Neuronal stem cell (in vitro differentiated cells): ENCODE data around the gene DCUN1D4.

Experiments
- DNase-seq: peaks from one replicate; pipeline ENCODE4 v3.0.0-alpha.2; 2013; ENCODE audit warnings: low spot score
- H2AFZ ChIP-seq: one replicate; pipeline ENCODE4 v1.6.1; 2013; ENCODE audit warnings: mild to moderate bottlenecking, low read length, inconsistent platforms
- H2AK5ac ChIP-seq: 2 replicates; pipeline ENCODE4 v1.6.1; 2013; ENCODE audit warnings: low read depth, mild to moderate bottlenecking, inconsistent platforms, low read length, moderate library complexity, mixed read lengths
- H2BK120ac ChIP-seq: 2 replicates; pipeline ENCODE4 v1.6.1; 2013; ENCODE audit warnings: low read depth, mild to moderate bottlenecking, inconsistent platforms, low read length, moderate library complexity, mixed read lengths
- H2BK12ac ChIP-seq: one replicate; pipeline ENCODE4 v1.6.1; 2013; ENCODE audit warnings: low read length, inconsistent platforms
- H2BK15ac ChIP-seq: 2 replicates; pipeline ENCODE4 v1.6.1; 2013; ENCODE audit warnings: mild to moderate bottlenecking, low read length, inconsistent platforms, mixed read lengths
- H2BK5ac ChIP-seq: one replicate; pipeline ENCODE4 v1.6.1; 2013; ENCODE audit warnings: inconsistent platforms, mild to moderate bottlenecking, low read length, moderate library complexity
- H3K14ac ChIP-seq: one replicate; pipeline ENCODE4 v1.6.1; 2013; ENCODE audit warnings: low read length, inconsistent platforms
- H3K18ac ChIP-seq: 2 replicates; pipeline ENCODE4 v1.6.1; 2013; ENCODE audit warnings: low read length, inconsistent platforms
- H3K23ac ChIP-seq: 2 replicates; pipeline ENCODE4 v1.6.1; 2013; ENCODE audit warnings: low read depth, mild to moderate bottlenecking, mixed read lengths, low read length, inconsistent platforms; ENCODE audit not compliant: poor library complexity
- H3K27ac ChIP-seq: replicated peaks from 3 replicates; pipeline ENCODE4 v1.5.1; 2013; ENCODE audit warnings: low read length, inconsistent platforms
- H3K27me3 ChIP-seq, 3 experiments: 2 replicates each; pipeline ENCODE4 v1.6.1; 2013; ENCODE audit warnings: low read length in 3 of 3, mild to moderate bottlenecking in 2 of 3, inconsistent platforms in 1 of 3, low read depth in 1 of 3, mixed read lengths in 1 of 3, moderate library complexity in 1 of 3; ENCODE audit not compliant: control insufficient read depth in 3 of 3, insufficient read depth in 3 of 3
- H3K36me3 ChIP-seq, 2 donors: replicated peaks in 1 of 2; 2 replicates each; pipeline ENCODE4 v1.6.1; 2013; ENCODE audit warnings: low read length in 2 of 2; ENCODE audit not compliant: control insufficient read depth in 2 of 2, insufficient read depth in 2 of 2
- H3K4ac ChIP-seq: 2 replicates; pipeline ENCODE4 v1.6.1; 2013; ENCODE audit warnings: inconsistent platforms, mild to moderate bottlenecking, low read length, moderate library complexity
- H3K4me1 ChIP-seq, 2 donors: 1 replicate in 1 of 2; 2 replicates in 1 of 2; pipeline ENCODE4 v1.6.1; 2013; ENCODE audit warnings: low read length in 2 of 2, low read depth in 1 of 2; ENCODE audit not compliant: control insufficient read depth in 2 of 2, insufficient read depth in 1 of 2
- H3K4me2 ChIP-seq: one replicate; pipeline ENCODE4 v1.6.1; 2013; ENCODE audit warnings: mild to moderate bottlenecking, low read length, inconsistent platforms; ENCODE audit not compliant: insufficient read depth, poor library complexity, severe bottlenecking
- H3K4me3 ChIP-seq, 2 donors: 2 replicates each; pipeline ENCODE4 v1.5.1; 2013; ENCODE audit warnings: low read length in 2 of 2, mild to moderate bottlenecking in 2 of 2, inconsistent platforms in 1 of 2, moderate library complexity in 1 of 2
- H3K79me1 ChIP-seq: one replicate; pipeline ENCODE4 v1.6.1; 2013; ENCODE audit warnings: low read depth, mild to moderate bottlenecking, inconsistent platforms, low read length, moderate library complexity
- H3K9ac ChIP-seq: one replicate; pipeline ENCODE4 v1.6.1; 2013; ENCODE audit warnings: mild to moderate bottlenecking, low read depth, low read length, inconsistent platforms; ENCODE audit not compliant: poor library complexity
- H3K9me3 ChIP-seq, 2 donors: replicated peaks in 1 of 2; 2 replicates each; pipeline versions ENCODE3 to v1.6.1; 2013; ENCODE audit warnings: low read length in 2 of 2, mild to moderate bottlenecking in 2 of 2, inconsistent platforms in 1 of 2, low read depth in 1 of 2, mixed read lengths in 1 of 2, moderate library complexity in 1 of 2; ENCODE audit not compliant: control insufficient read depth in 2 of 2, insufficient read depth in 1 of 2
- H4K8ac ChIP-seq: one replicate; pipeline ENCODE4 v1.6.1; 2013; ENCODE audit warnings: low read depth, mild to moderate bottlenecking, inconsistent platforms, low read length, moderate library complexity
- H4K91ac ChIP-seq: one replicate; pipeline ENCODE4 v1.6.1; 2013; ENCODE audit warnings: low read length, low read depth, mild to moderate bottlenecking, inconsistent platforms; ENCODE audit not compliant: poor library complexity
- WGBS, 2 donors: extraction: QIAGEN DNeasy Blood & Tissue Kit; methylation state at CpG; one replicate each; pipeline ENCODE4 v1.1.7; 2013; ENCODE audit warnings: missing lambda C conversion rate in 2 of 2, mixed read lengths in 1 of 2; ENCODE audit not compliant: insufficient read length in 2 of 2, insufficient replicate concordance in 1 of 2; ENCODE audit errors: extremely low coverage in 2 of 2; 5-methylcytosine and 5-hydroxymethylcytosine counted together

DCUN1D4 gene

GRCh38 chr4:51880016-51880915 is 37.3 kb downstream of the DCUN1D4 start:
- Histone ChIP-seq H3K4me1 (peaks cover 5 to 6% of the 10 kb centered on the region in 2 donors), H3K36me3 (peaks cover 8 to 92% of the 10 kb centered on the region in 2 donors), H3K14ac (no peak overlapping the region), H4K91ac (no peak overlapping the region), H3K9ac (no peak overlapping the region), H2BK120ac (no peak overlapping the region), H3K4me3 (no peak overlapping the region), H3K18ac (no peak overlapping the region), H3K4ac (no peak overlapping the region), H3K9me3 (peaks cover 0 to 6% of the 10 kb centered on the region in 2 donors), H2AK5ac (no peak overlapping the region), H2BK15ac (no peak overlapping the region), H3K23ac (no peak overlapping the region), H3K79me1 (no peaks in the 10 kb centered on the region), H2BK5ac (no peak overlapping the region), H2BK12ac (no peak overlapping the region), H3K4me2 (no peak overlapping the region), H3K27ac (no peak overlapping the region), H2AFZ (no peak overlapping the region), H4K8ac (no peak overlapping the region), H3K27me3 (no peaks in the 10 kb centered on the region)
- no CpG with 5 or more reads among the region's 9 CpGs for WGBS, 2 donors
- DNase-seq: no peak

DNA sequence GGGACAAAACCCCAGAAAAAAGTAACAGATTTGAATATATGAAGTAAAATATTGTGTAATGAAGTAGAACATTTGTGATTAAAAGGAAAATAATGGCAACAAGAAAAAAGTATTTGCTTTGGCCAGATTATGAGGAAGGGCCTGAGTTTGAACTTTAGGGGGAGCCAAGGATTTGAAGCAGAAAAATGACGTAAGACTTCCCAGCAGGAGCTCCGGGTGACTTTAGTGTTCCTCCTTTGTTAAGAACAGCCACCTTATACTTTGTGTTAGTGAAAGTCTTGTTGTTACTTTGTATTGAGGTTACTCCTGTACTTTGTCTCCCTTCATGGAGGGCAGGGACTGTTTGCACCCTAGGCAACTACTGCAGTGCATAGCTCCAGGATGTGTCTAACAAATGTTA is 41.1 kb downstream of the DCUN1D4 start:
- H3K4me1 ChIP-seq: peaks cover 5 to 8% of the 10 kb centered on the region in 2 donors
- H3K4ac ChIP-seq: no peak overlapping the region
- no peak overlapping the region for H2BK12ac ChIP-seq
- no peaks in the 10 kb centered on the region for H3K27me3 ChIP-seq
- H3K23ac ChIP-seq: no peak overlapping the region
- H3K9me3 ChIP-seq: no peaks in the 10 kb centered on the region
- no peak overlapping the region for H3K18ac ChIP-seq
- no peak overlapping the region for H3K9ac ChIP-seq
- H2BK5ac ChIP-seq: no peak overlapping the region
- H3K79me1 ChIP-seq: no peaks in the 10 kb centered on the region
- peaks cover 13 to 93% of the 10 kb centered on the region in 2 donors for H3K36me3 ChIP-seq
- no peak overlapping the region for H3K14ac ChIP-seq
- H2AK5ac ChIP-seq: no peak overlapping the region
- no CpG with 5 or more reads among the region's 2 CpGs for WGBS, 2 donors
- peak overlapping the region; percentile 79 for H3K27ac ChIP-seq
- no peak overlapping the region for H3K4me3 ChIP-seq
- H4K91ac ChIP-seq: no peak overlapping the region
- H3K4me2 ChIP-seq: no peak overlapping the region
- H2AFZ ChIP-seq: no peak overlapping the region
- H4K8ac ChIP-seq: no peak overlapping the region
- DNase-seq: peak; percentile 23
- no peak overlapping the region for H2BK120ac ChIP-seq
- no peak overlapping the region for H2BK15ac ChIP-seq

- H4K91ac ChIP-seq: no peak overlapping the region
- no peak overlapping the region for H3K14ac ChIP-seq
- H3K9me3 ChIP-seq: no peaks in the 10 kb centered on the region
- no peaks in the 10 kb centered on the region for H3K27me3 ChIP-seq
- no peaks in the 10 kb centered on the region for H3K79me1 ChIP-seq
- no peak overlapping the region for H3K23ac ChIP-seq
- H2BK12ac ChIP-seq: no peak overlapping the region
- no peak overlapping the region for H3K4ac ChIP-seq
- H3K9ac ChIP-seq: no peak overlapping the region
- H3K27ac ChIP-seq: peak overlapping the region; percentile 79
- H2AK5ac ChIP-seq: no peak overlapping the region
- H2BK15ac ChIP-seq: no peak overlapping the region
- H3K4me1 ChIP-seq: peaks cover 5 to 8% of the 10 kb centered on the region in 2 donors
- H2BK120ac ChIP-seq: no peak overlapping the region
- peaks cover 13 to 93% of the 10 kb centered on the region in 2 donors for H3K36me3 ChIP-seq
- H3K18ac ChIP-seq: no peak overlapping the region
- no peak for DNase-seq
- H2AFZ ChIP-seq: no peak overlapping the region
- no peak overlapping the region for H4K8ac ChIP-seq
- WGBS, 2 donors: no CpG with 5 or more reads among the region's 2 CpGs
- H3K4me2 ChIP-seq: no peak overlapping the region
- H2BK5ac ChIP-seq: no peak overlapping the region
- no peak overlapping the region for H3K4me3 ChIP-seq
These were observed 41.7 kb downstream of the DCUN1D4 start for GRCh38 chr4:51884606-51885005.

DNA sequence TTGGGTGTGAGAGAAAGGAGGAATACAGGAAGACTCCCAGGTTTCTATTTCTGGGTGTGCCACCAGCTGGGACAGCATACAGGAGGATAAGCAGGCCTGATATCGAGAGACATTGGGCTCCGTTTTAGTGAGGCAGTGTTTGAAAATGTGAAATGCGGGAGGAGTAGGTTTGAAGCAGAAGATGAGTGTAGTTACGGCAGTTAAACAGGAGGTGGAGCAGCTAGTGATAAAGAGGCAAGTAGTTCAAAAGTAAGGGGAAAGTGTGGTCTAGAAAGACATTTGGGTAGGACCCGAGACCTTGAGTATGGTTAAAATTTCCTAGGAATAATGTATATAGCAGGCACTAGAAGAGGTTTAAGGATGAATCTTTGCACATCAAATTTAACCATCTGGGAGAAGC is 42.4 kb downstream of the DCUN1D4 start:
- peak overlapping the region; percentile 79 for H3K27ac ChIP-seq
- no peak overlapping the region for H3K23ac ChIP-seq
- no peaks in the 10 kb centered on the region for H3K9me3 ChIP-seq
- no peak overlapping the region for H3K9ac ChIP-seq
- H4K8ac ChIP-seq: no peak overlapping the region
- no peak overlapping the region for H3K4me3 ChIP-seq
- no peak overlapping the region for H2BK120ac ChIP-seq
- H2BK5ac ChIP-seq: no peak overlapping the region
- H2AK5ac ChIP-seq: no peak overlapping the region
- no peak for DNase-seq
- H3K79me1 ChIP-seq: no peaks in the 10 kb centered on the region
- peaks cover 5 to 8% of the 10 kb centered on the region in 2 donors for H3K4me1 ChIP-seq
- no peak overlapping the region for H3K4ac ChIP-seq
- no peak overlapping the region for H4K91ac ChIP-seq
- no peak overlapping the region for H2BK12ac ChIP-seq
- WGBS, 2 donors: no CpG with 5 or more reads among the region's 5 CpGs
- H3K27me3 ChIP-seq: no peaks in the 10 kb centered on the region
- no peak overlapping the region for H3K18ac ChIP-seq
- H3K36me3 ChIP-seq: peaks cover 9 to 93% of the 10 kb centered on the region in 2 donors
- no peak overlapping the region for H2BK15ac ChIP-seq
- H2AFZ ChIP-seq: no peak overlapping the region
- no peak overlapping the region for H3K4me2 ChIP-seq
- no peak overlapping the region for H3K14ac ChIP-seq
